ENCODE data around the gene ARID4B.

DNA sequence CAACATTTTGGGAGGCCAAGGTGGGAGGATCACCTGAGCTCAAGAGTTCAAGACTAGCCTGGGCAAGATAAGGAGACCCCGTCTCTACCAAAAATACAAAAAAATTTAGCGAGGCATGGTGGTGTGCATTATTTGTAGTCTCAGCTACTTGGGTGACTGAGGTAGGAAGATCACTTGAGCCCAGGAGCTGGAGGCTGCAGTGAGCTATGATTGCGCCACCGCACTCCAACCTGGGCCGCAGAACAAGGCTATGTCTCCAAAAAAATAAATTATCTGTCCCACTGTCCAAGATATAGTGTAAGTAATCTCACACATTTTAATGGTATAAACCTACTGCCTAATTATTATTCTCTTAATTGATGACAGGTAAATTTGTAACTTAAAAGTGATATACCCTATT lies 12.8 kb downstream of the ARID4B start:
- TF ChIP-seq CTCF (conservative IDR thresholded peaks at IDR 0.05; ENCODE audit: low read length) (no peak), EZH2phosphoT487 (IDR thresholded peaks at IDR 0.05; ENCODE audit: borderline replicate concordance, low read depth, low read length) (no peak)
